Fibroblast of lung (primary cell): ENCODE results near the gene FXYD6.

Experiments
- EZH2 ChIP-seq: IDR thresholded peaks from 2 replicates; pipeline ENCODE4 v1.5.1; 2012; ENCODE audit warnings: low read length, control low read depth, mild to moderate bottlenecking; ENCODE audit errors: missing control alignments
- TF ChIP-seq, protein P1 (sequence below), 2 donors: IDR thresholded peaks in 1 of 2; conservative IDR thresholded peaks in 1 of 2; 1 replicate in 1 of 2; 2 replicates in 1 of 2; pipeline ENCODE4 v1.5.1; 2011 to 2012; ENCODE audit warnings: low read length in 2 of 2, control low read depth in 1 of 2, inconsistent platforms in 1 of 2, low read depth in 1 of 2, mild to moderate bottlenecking in 1 of 2

DNA sequence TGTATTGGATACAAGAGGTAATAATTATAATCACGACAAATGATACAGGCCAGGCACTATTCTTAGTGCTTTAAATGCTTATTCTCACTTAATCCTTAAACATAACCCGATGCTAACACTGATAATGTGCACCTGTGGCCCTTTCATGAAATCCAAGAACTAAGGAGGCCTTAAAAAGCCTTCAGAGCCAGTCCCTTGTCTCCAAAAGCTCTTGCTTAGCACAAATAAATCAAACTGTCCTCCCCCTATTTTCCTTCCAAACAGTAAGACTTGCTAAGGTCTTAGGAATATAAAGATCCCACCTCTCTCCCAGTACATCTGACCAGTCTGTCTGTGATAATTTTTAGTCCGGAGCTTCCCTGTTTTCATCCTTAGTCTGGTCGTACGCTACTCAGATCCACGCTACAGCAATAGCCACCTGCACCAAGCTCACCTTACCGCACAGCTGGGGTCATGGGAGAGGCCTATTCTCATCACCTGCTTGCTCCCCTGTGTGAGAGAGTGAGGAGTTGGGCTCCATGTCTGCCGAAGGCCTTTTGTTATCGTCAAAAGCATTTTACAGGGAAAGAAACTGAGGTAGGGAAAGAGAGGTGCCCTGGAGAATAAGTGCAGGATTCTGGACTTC, 16.9 kb downstream of the FXYD6 start:
- TF ChIP-seq, protein P1, sequence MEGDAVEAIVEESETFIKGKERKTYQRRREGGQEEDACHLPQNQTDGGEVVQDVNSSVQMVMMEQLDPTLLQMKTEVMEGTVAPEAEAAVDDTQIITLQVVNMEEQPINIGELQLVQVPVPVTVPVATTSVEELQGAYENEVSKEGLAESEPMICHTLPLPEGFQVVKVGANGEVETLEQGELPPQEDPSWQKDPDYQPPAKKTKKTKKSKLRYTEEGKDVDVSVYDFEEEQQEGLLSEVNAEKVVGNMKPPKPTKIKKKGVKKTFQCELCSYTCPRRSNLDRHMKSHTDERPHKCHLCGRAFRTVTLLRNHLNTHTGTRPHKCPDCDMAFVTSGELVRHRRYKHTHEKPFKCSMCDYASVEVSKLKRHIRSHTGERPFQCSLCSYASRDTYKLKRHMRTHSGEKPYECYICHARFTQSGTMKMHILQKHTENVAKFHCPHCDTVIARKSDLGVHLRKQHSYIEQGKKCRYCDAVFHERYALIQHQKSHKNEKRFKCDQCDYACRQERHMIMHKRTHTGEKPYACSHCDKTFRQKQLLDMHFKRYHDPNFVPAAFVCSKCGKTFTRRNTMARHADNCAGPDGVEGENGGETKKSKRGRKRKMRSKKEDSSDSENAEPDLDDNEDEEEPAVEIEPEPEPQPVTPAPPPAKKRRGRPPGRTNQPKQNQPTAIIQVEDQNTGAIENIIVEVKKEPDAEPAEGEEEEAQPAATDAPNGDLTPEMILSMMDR (conservative IDR thresholded peaks at IDR 0.05 in 1 of 2, IDR thresholded peaks at IDR 0.05 in 1 of 2; ENCODE audit: low read depth in 1 of 2, low read length in 2 of 2) = no peak
- TF ChIP-seq EZH2 = no peak
